Adrenal gland (tissue), 12 donors: Measurements from ENCODE around the gene DYSF. TPM values are rescaled to one million over a fixed set of nuclear protein-coding genes. Genes with fewer than 3 reads are reported as not detected.

Experiments
- DNase-seq, 7 donors: peaks; one replicate each; pipeline ENCODE4 v3.0.0-alpha.2; 2019 to 2020
- H3K27ac ChIP-seq, 5 donors: fragments of 200-600 bp; sonication (generic) in 4 of 5; 1 replicate in 3 of 5; 2 replicates in 2 of 5; pipeline versions ENCODE4 v1.5.1 to v1.8.0; 2016 to 2020; ENCODE audit warnings: mild to moderate bottlenecking in 1 of 5
- H3K27me3 ChIP-seq: fragments of 200-600 bp; 2 replicates; pipeline ENCODE4 v1.8.0; 2021
- H3K36me3 ChIP-seq, 2 donors: fragments of 200-600 bp; replicated peaks in 1 of 2; 1 replicate in 1 of 2; 2 replicates in 1 of 2; pipeline versions ENCODE4 v1.5.1 to v1.8.0; 2018 to 2022
- H3K4me1 ChIP-seq, 2 donors: fragments of 200-600 bp; replicated peaks in 1 of 2; 1 replicate in 1 of 2; 2 replicates in 1 of 2; pipeline versions ENCODE4 v1.5.1 to v1.8.0; 2018 to 2021
- H3K4me3 ChIP-seq, 4 donors: fragments of 200-600 bp; sonication (generic) in 3 of 4; one replicate each; pipeline ENCODE4 v1.5.1; 2016 to 2018
- H3K9me3 ChIP-seq, 3 donors: fragments of 200-600 bp; sonication (generic) in 1 of 3; replicated peaks in 1 of 3; 1 replicate in 2 of 3; 2 replicates in 1 of 3; pipeline versions ENCODE4 v1.5.1 to v1.8.0; 2016 to 2021
- CTCF ChIP-seq, 6 experiments: fragments of 450-650 bp in 4 of 6; fragments of 200-600 bp in 2 of 6; sonication (generic) in 1 of 6; IDR thresholded peaks; 1 replicate in 5 of 6; 2 replicates in 1 of 6; pipeline versions ENCODE4 v1.5.1 to v1.8.0; 2016 to 2021; ENCODE audit warnings: antibody characterized with exemption in 6 of 6, mild to moderate bottlenecking in 2 of 6, moderate library complexity in 1 of 6
- POLR2A ChIP-seq, 2 donors: fragments of 450-650 bp; IDR thresholded peaks; one replicate each; pipeline ENCODE4 v1.6.1; 2017; ENCODE audit warnings: antibody characterized with exemption in 2 of 2, mild to moderate bottlenecking in 2 of 2, moderate library complexity in 1 of 2
- WGBS, 4 donors: extraction: QIAGEN DNeasy Blood & Tissue Kit in 2 of 4; methylation state at CpG; one replicate each; pipeline versions ENCODE4 v1.1.5 to v1.1.7; 2013 to 2017; 5-methylcytosine and 5-hydroxymethylcytosine counted together
- intact Hi-C, 2 donors: fragments of 100-400 bp; cut with DNase I; formaldehyde crosslinking; loops; one replicate each; pipeline versions ENCODE4 v1.14.1 to v1.15.0; 2022 to 2023
- polyA plus RNA-seq, 3 donors: library from polyadenylated mRNA; stranded (reverse); fragments of 200-250 nt in 2 of 3; fragments of 350-450 nt in 1 of 3; fragmentation: Illumina TruSeq in 1 of 3; extraction: RNeasy Lipid Tissue Mini Kit (QIAGEN cat#74804) in 1 of 3; gene quantifications; one replicate each; pipeline ENCODE4 v1.2.3, GENCODE V29; 2013 to 2014
- total RNA-seq, 9 donors: library from RNA; depleted of rRNA in 4 of 9; stranded (reverse); fragments of >200 nt in 4 of 9; fragments of 120-200 nt in 1 of 9; fragmentation: NEBNext Ultra II Directional in 1 of 9; extraction: Animal tissue kit (Norgen Biotek cat#: 25700) in 1 of 9; gene quantifications; one replicate each; pipeline versions ENCODE4 v1.1.0 to v1.2.4, GENCODE V29; 2013 to 2023
- donor health status: healthy with polysubstance abuse.
- donor health status: Bipolar disorder and iron deficiency.
- donor health status: DM: yes; HTN: yes; CAD: no.
- donor health status: DM: no; HTN: no; CAD: no.
- donor health status: DM: no; HTN: no; CAD: no.
- donor health status: DM: yes; HTN: yes; CAD: no.

Gene DYSF
- total and polyA plus RNA-seq, 12 donors, result 3.2 to 22.4 (median 15.3) TPM

GRCh38 chr2:71462641-71463341 lies 9.4 kb downstream of the DYSF start:
- H3K4me1 ChIP-seq, result peaks cover 5 to 9% of the 10 kb centered on the region in 2 donors
- H3K9me3 ChIP-seq, result no peaks in the 10 kb centered on the region
- H3K4me3 ChIP-seq, result no peak overlapping the region
- 85 to 93% (median 89%) methylated on average over 2 to 5 of the region's 5 CpGs for WGBS, 4 donors
- H3K36me3 ChIP-seq, result no peaks in the 10 kb centered on the region
- DNase-seq, result no peak
- TF ChIP-seq POLR2A (IDR thresholded peaks at IDR 0.05), result no peak
- intact Hi-C loops, result no loop called here
- H3K27me3 ChIP-seq, result peaks cover 12% of the 10 kb centered on the region
- H3K27ac ChIP-seq, result no peak overlapping the region

- DNase-seq, result peak in 2 of 7 donors; percentile 9 to 11
- H3K4me3 ChIP-seq, result no peak overlapping the region
- no peaks in the 10 kb centered on the region for H3K9me3 ChIP-seq
- peaks cover 12% of the 10 kb centered on the region for H3K27me3 ChIP-seq
- TF ChIP-seq POLR2A (IDR thresholded peaks at IDR 0.05) (no peak), CTCF (IDR thresholded peaks at IDR 0.05) (no peak)
- H3K27ac ChIP-seq, result no peak overlapping the region
- H3K36me3 ChIP-seq, result no peaks in the 10 kb centered on the region
- intact Hi-C loops, result no loop called here
- H3K4me1 ChIP-seq, result peaks cover 5 to 9% of the 10 kb centered on the region in 2 donors
- 85 to 97% (median 87%) methylated on average over 5 to 7 of the region's 7 CpGs for WGBS, 4 donors
These were observed 9.9 kb downstream of the DYSF start for GRCh38 chr2:71463342-71463654.

- DNase-seq, result no peak
- 68 to 81% (median 77%) methylated on average over 6 of the region's 6 CpGs for WGBS, 4 donors
- Histone ChIP-seq H3K27me3 (peaks cover 12% of the 10 kb centered on the region), H3K36me3 (no peaks in the 10 kb centered on the region), H3K9me3 (no peaks in the 10 kb centered on the region), H3K4me3 (no peak overlapping the region), H3K4me1 (peaks cover 5 to 9% of the 10 kb centered on the region in 2 donors), H3K27ac (no peak overlapping the region)
- intact Hi-C loops, result no loop called here
- no peak for TF ChIP-seq CTCF (IDR thresholded peaks at IDR 0.05)
- TF ChIP-seq POLR2A (IDR thresholded peaks at IDR 0.05), result no peak
These were observed 11.0 kb downstream of the DYSF start for GRCh38 chr2:71464389-71464788.

GRCh38 chr2:71465356-71465755 lies 12.0 kb downstream of the DYSF start:
- H3K27me3 ChIP-seq, result peaks cover 12% of the 10 kb centered on the region
- no peaks in the 10 kb centered on the region for H3K9me3 ChIP-seq
- intact Hi-C loops, result no loop called here
- TF ChIP-seq POLR2A (IDR thresholded peaks at IDR 0.05) (no peak), CTCF (IDR thresholded peaks at IDR 0.05) (no peak)
- WGBS, 4 donors, result 53 to 72% (median 60%) methylated on average over 11 of the region's 11 CpGs
- no peaks in the 10 kb centered on the region for H3K36me3 ChIP-seq
- no peak for DNase-seq
- no peak overlapping the region for H3K27ac ChIP-seq
- peaks cover 5 to 9% of the 10 kb centered on the region in 2 donors for H3K4me1 ChIP-seq
- no peak overlapping the region for H3K4me3 ChIP-seq

GRCh38 chr2:71465961-71466300 lies 12.6 kb downstream of the DYSF start:
- Histone ChIP-seq H3K9me3 (no peaks in the 10 kb centered on the region), H3K36me3 (no peaks in the 10 kb centered on the region), H3K4me3 (peak overlapping the region in 2 of 4 donors; percentile 59 to 71), H3K27ac (no peak overlapping the region), H3K27me3 (peaks cover 12% of the 10 kb centered on the region), H3K4me1 (peaks cover 5 to 9% of the 10 kb centered on the region in 2 donors)
- TF ChIP-seq CTCF (IDR thresholded peaks at IDR 0.05), result no peak
- TF ChIP-seq POLR2A (IDR thresholded peaks at IDR 0.05), result no peak
- WGBS, 4 donors, result 9 to 15% (median 11%) methylated on average over 8 to 23 of the region's 23 CpGs
- no peak for DNase-seq
- intact Hi-C loops, result no loop called here
